Measurements from ENCODE around the gene ACOX3.
"Not testable (repeated sequence)": the region's sequence is repeated elsewhere in the genome, so short reads cannot be mapped to it uniquely, and the experiment has no call there.

DNA sequence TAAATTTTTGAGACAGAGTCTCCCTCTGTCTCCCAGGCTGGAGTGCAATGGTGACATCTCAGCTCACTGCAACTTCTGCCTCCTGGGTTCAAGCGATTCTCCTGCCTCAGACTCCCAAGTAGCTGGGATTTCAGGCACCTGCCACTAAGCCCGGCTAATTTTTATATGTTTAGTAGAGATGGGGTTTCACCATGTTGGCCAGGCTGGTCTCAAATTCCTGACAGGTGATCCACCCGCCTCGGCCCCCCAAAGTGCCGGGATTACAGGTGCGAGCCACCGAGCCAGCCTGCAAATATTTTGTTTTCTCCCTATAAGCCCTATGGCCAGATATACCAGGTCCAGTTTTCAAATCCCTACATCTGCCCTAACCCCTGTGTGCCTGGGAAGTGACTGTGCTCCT is 99.2 kb downstream of the ACOX3 start:
- TF ChIP-seq, protein P1, sequence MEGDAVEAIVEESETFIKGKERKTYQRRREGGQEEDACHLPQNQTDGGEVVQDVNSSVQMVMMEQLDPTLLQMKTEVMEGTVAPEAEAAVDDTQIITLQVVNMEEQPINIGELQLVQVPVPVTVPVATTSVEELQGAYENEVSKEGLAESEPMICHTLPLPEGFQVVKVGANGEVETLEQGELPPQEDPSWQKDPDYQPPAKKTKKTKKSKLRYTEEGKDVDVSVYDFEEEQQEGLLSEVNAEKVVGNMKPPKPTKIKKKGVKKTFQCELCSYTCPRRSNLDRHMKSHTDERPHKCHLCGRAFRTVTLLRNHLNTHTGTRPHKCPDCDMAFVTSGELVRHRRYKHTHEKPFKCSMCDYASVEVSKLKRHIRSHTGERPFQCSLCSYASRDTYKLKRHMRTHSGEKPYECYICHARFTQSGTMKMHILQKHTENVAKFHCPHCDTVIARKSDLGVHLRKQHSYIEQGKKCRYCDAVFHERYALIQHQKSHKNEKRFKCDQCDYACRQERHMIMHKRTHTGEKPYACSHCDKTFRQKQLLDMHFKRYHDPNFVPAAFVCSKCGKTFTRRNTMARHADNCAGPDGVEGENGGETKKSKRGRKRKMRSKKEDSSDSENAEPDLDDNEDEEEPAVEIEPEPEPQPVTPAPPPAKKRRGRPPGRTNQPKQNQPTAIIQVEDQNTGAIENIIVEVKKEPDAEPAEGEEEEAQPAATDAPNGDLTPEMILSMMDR (conservative IDR thresholded peaks at IDR 0.05), result not testable (repeated sequence)
- TF ChIP-seq EZH2 (IDR thresholded peaks at IDR 0.05; ENCODE audit: low read depth), result not testable (repeated sequence)
